Osteoblast (primary cell): ENCODE measurements around the gene TNNI2. TPM values are rescaled to one million over a fixed set of nuclear protein-coding genes. Genes with fewer than 3 reads are reported as not detected.
"Not testable (repeated sequence)": the region's sequence is repeated elsewhere in the genome, so short reads cannot be mapped to it uniquely, and the experiment has no call there.

Experiments
- DNase-seq: peaks from one replicate; pipeline ENCODE4 v3.0.0; 2011; ENCODE audit warnings: low spot score, mixed read lengths; ENCODE audit not compliant: insufficient read length; ENCODE audit errors: missing footprints
- H2AFZ ChIP-seq: 2 replicates; pipeline ENCODE4 v1.6.0; 2011; ENCODE audit warnings: mild to moderate bottlenecking, low read length
- H3K27ac ChIP-seq: 2 replicates; pipeline ENCODE4 v1.5.1; 2011; ENCODE audit warnings: mild to moderate bottlenecking, low read depth, low read length, moderate library complexity
- H3K27me3 ChIP-seq: 2 replicates; pipeline ENCODE4 v1.6.0; 2012; ENCODE audit warnings: mild to moderate bottlenecking, control low read depth, inconsistent platforms, low read length, moderate library complexity; ENCODE audit not compliant: insufficient read depth
- H3K36me3 ChIP-seq: 2 replicates; pipeline ENCODE4 v1.5.1; 2011; ENCODE audit warnings: mild to moderate bottlenecking, low read length, control low read depth, moderate library complexity; ENCODE audit not compliant: insufficient read depth
- H3K4me1 ChIP-seq: 2 replicates; pipeline ENCODE4 v1.5.1; 2011; ENCODE audit warnings: mild to moderate bottlenecking, low read length, control low read depth, moderate library complexity; ENCODE audit not compliant: insufficient read depth
- H3K4me2 ChIP-seq: 2 replicates; pipeline ENCODE4 v1.6.0; 2011; ENCODE audit warnings: mild to moderate bottlenecking, low read length; ENCODE audit not compliant: insufficient read depth
- H3K4me3 ChIP-seq: fragments of 200-600 bp; sonication (generic); 3 replicates; pipeline ENCODE4 v1.5.1; 2012; ENCODE audit warnings: mild to moderate bottlenecking, low read length, inconsistent platforms; ENCODE audit not compliant: insufficient read depth
- H3K79me2 ChIP-seq: 2 replicates; pipeline ENCODE4 v1.6.0; 2012; ENCODE audit warnings: mild to moderate bottlenecking, low read length, control low read depth, inconsistent platforms; ENCODE audit not compliant: insufficient read depth
- H3K9me3 ChIP-seq: 2 replicates; pipeline ENCODE4 v1.5.1; 2011; ENCODE audit warnings: low read depth, low read length, control low read depth
- H4K20me1 ChIP-seq: 2 replicates; pipeline ENCODE4 v1.6.0; 2012; ENCODE audit warnings: mild to moderate bottlenecking, low read length, control low read depth; ENCODE audit not compliant: insufficient read depth
- total RNA-seq: library from RNA; depleted of rRNA; stranded (reverse); fragments of >200 nt; gene quantifications from 2 replicates; pipeline ENCODE4 v1.2.3, GENCODE V29; 2012
- TF ChIP-seq, protein P1 (sequence below): IDR thresholded peaks from 2 replicates; pipeline ENCODE4 v1.5.1; 2011; ENCODE audit warnings: mild to moderate bottlenecking, low read depth, low read length, moderate library complexity; ENCODE audit errors: extremely low read depth

Gene TNNI2
- total RNA-seq, 1 donor = not detected

DNA sequence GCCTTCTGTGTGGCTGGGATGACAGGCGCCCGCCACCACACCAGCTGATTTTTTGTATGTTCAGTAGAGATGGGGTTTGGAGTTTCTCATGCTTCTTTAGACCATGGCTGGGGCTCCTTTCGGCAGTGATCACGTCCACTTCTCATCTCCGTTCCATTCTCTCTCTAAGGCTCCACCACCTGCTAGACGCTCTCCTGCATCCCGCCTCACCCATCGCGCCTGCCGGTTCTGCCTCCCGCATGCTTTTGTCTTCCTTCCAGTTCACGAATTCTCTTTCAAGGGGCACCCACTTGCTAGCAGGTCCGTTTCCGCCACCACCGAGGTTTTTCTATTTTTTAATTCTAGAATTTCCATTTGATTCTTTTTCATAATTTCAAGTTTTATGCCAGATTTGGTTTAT, 26.0 kb upstream of the TNNI2 start:
- DNase-seq = peak; percentile 30
- H3K4me3 ChIP-seq = no peak overlapping the region
- H3K9me3 ChIP-seq = no peaks in the 10 kb centered on the region
- H3K36me3 ChIP-seq = no peaks in the 10 kb centered on the region
- no peak overlapping the region for H2AFZ ChIP-seq
- no peak overlapping the region for H3K27ac ChIP-seq
- no peaks in the 10 kb centered on the region for H3K79me2 ChIP-seq
- H3K27me3 ChIP-seq = peaks cover 21% of the 10 kb centered on the region
- no peaks in the 10 kb centered on the region for H3K4me1 ChIP-seq
- H4K20me1 ChIP-seq = no peaks in the 10 kb centered on the region
- TF ChIP-seq, protein P1, sequence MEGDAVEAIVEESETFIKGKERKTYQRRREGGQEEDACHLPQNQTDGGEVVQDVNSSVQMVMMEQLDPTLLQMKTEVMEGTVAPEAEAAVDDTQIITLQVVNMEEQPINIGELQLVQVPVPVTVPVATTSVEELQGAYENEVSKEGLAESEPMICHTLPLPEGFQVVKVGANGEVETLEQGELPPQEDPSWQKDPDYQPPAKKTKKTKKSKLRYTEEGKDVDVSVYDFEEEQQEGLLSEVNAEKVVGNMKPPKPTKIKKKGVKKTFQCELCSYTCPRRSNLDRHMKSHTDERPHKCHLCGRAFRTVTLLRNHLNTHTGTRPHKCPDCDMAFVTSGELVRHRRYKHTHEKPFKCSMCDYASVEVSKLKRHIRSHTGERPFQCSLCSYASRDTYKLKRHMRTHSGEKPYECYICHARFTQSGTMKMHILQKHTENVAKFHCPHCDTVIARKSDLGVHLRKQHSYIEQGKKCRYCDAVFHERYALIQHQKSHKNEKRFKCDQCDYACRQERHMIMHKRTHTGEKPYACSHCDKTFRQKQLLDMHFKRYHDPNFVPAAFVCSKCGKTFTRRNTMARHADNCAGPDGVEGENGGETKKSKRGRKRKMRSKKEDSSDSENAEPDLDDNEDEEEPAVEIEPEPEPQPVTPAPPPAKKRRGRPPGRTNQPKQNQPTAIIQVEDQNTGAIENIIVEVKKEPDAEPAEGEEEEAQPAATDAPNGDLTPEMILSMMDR = no peak
- no peak overlapping the region for H3K4me2 ChIP-seq

DNA sequence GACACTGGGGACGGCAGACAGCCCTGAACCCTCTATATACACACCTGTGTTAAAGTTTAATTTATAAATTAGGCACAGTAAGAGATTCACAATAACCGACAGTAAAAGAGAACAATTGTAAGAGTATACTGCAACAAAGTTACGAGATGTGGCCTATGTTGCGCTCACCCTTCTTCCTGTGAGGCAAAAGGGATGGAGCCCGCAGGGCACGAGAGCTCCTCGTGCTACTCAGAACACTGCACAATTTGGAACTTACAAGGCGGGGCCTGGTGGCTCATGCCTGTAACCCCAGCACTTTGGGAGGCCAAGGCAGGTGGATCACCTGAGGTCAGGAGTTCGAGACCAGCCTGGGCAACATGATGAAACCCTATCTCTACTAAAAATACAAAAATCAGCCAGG, 25.4 kb upstream of the TNNI2 start:
- not testable (repeated sequence) for DNase-seq, H4K20me1 ChIP-seq, H3K36me3 ChIP-seq, H3K27ac ChIP-seq, H3K4me1 ChIP-seq, H2AFZ ChIP-seq, H3K4me3 ChIP-seq, H3K4me2 ChIP-seq, H3K9me3 ChIP-seq, H3K79me2 ChIP-seq
- peaks cover 19% of the 10 kb centered on the region for H3K27me3 ChIP-seq

DNA sequence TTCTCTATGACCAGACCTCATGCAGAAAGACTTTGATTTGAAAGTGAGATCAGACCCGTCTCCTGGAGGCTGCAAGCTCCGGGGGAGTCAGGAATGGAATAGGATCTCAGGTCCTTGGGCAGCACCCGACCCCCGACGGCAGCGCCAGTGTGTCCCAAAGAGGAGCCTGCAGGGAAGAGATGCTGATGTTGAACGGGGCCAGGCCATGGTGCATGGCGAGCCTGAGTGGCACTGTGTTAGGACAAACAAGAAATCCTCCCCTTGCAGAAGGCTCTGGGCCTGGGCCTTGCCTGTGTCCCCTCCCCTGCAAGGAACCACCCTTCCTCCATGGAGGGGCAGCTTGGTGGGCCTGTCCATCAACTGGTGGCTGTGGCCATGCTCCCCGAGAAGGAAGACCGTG, 24.1 kb upstream of the TNNI2 start:
- TF ChIP-seq, protein P1 = no peak

DNA sequence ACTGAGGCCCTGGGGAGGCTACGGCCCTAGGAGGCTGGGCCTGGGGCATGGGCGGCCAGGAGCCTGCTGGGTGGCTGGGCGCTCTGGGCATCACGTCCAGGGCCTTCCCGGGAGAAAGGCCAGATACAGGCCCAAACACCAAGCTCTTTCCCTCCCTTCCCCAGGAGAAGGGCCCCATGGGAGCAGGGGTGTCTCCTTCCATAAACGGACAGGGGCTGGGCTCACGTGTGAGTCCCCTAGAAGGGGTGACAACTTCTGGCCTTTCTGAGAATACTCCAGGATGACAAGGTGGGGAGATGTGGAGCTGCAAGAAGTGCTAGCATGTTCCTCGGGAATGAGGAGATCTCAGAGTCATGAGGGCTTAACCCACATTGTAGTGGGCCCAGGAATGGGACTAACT, 23.5 kb upstream of the TNNI2 start:
- Histone ChIP-seq H3K4me2 (no peak overlapping the region), H2AFZ (no peak overlapping the region), H3K27me3 (peaks cover 19% of the 10 kb centered on the region), H3K79me2 (no peaks in the 10 kb centered on the region), H3K4me3 (no peak overlapping the region), H3K36me3 (no peaks in the 10 kb centered on the region), H3K27ac (no peak overlapping the region), H3K9me3 (no peaks in the 10 kb centered on the region), H4K20me1 (no peaks in the 10 kb centered on the region), H3K4me1 (peaks cover 5% of the 10 kb centered on the region)
- TF ChIP-seq, protein P1 = no peak
- peak; percentile 59 for DNase-seq

More for the DNA sequence above, 24.1 kb upstream of the TNNI2 start:
- H4K20me1 ChIP-seq = no peaks in the 10 kb centered on the region
- no peaks in the 10 kb centered on the region for H3K36me3 ChIP-seq
- H3K4me1 ChIP-seq = no peaks in the 10 kb centered on the region
- no peak overlapping the region for H3K4me3 ChIP-seq
- H2AFZ ChIP-seq = no peak overlapping the region
- peaks cover 19% of the 10 kb centered on the region for H3K27me3 ChIP-seq
- no peaks in the 10 kb centered on the region for H3K9me3 ChIP-seq
- no peaks in the 10 kb centered on the region for H3K79me2 ChIP-seq
- H3K27ac ChIP-seq = no peak overlapping the region
- H3K4me2 ChIP-seq = no peak overlapping the region
- no peak for DNase-seq
